GM19438 (cell line): ENCODE data around the gene PLEKHM3.

Source experiments
- ATAC-seq: cut with Tn5 transposase; IDR thresholded peaks from one replicate; pipeline ENCODE4 v1.9.1; 2021; ENCODE audit warnings: low read depth; ENCODE audit not compliant: unreplicated experiment

PLEKHM3 gene

GRCh38 chr2:208025037-208025813 is at the start of gene PLEKHM3:
TSS of gene PLEKHM3 (minus strand) at chr2:208025527. CDS start at chr2:208001639, 23,888 bp downstream.
- ATAC-seq = peak; percentile 94

GRCh38 chr2:208074610-208075356 is 49.5 kb upstream of the PLEKHM3 start:
- ATAC-seq = no peak

GRCh38 chr2:208072250-208072892 is 47.0 kb upstream of the PLEKHM3 start:
- peak; percentile 86 for ATAC-seq

GRCh38 chr2:208069186-208069585 is 43.9 kb upstream of the PLEKHM3 start:
- no peak for ATAC-seq

GRCh38 chr2:208066016-208066415 is 40.7 kb upstream of the PLEKHM3 start:
- ATAC-seq = no peak

GRCh38 chr2:208065476-208065875 is 40.1 kb upstream of the PLEKHM3 start:
- no peak for ATAC-seq

GRCh38 chr2:208064220-208064961 is 39.1 kb upstream of the PLEKHM3 start:
- peak; percentile 92 for ATAC-seq

GRCh38 chr2:208062961-208063360 is 37.6 kb upstream of the PLEKHM3 start:
- ATAC-seq = no peak

GRCh38 chr2:208062113-208062512 is 36.8 kb upstream of the PLEKHM3 start:
- no peak for ATAC-seq

- ATAC-seq = no peak
Observed at GRCh38 chr2:208057108-208057507, 31.8 kb upstream of the PLEKHM3 start.

- ATAC-seq = no peak
Observed at GRCh38 chr2:208049441-208049840, 24.1 kb upstream of the PLEKHM3 start.

- no peak for ATAC-seq
Observed at GRCh38 chr2:208049006-208049405, 23.7 kb upstream of the PLEKHM3 start.

- no peak for ATAC-seq
Observed at GRCh38 chr2:208047840-208048239, 22.5 kb upstream of the PLEKHM3 start.

- ATAC-seq = no peak
Observed at GRCh38 chr2:208046686-208047085, 21.4 kb upstream of the PLEKHM3 start.

GRCh38 chr2:208042450-208042849 is 17.1 kb upstream of the PLEKHM3 start:
- ATAC-seq = no peak

GRCh38 chr2:208042041-208042440 is 16.7 kb upstream of the PLEKHM3 start:
- ATAC-seq = no peak

- peak; percentile 74 for ATAC-seq
Observed at GRCh38 chr2:208040199-208041171, 15.2 kb upstream of the PLEKHM3 start.

- ATAC-seq = no peak
Observed at GRCh38 chr2:208039376-208040110, 14.2 kb upstream of the PLEKHM3 start.
